ENCODE measurements around the gene SORBS2. TPM values are rescaled to one million over a fixed set of nuclear protein-coding genes. Genes with fewer than 3 reads are reported as not detected.

SORBS2 gene
- total RNA-seq, 2 experiments from 2014 or later = not detected

GRCh38 chr4:185726931-185727330 lies 85.1 kb downstream of the SORBS2 start:
- Histone ChIP-seq H3K4me3 (ENCODE audit: low read length) (no peak overlapping the region), H3K4me1 (ENCODE audit: insufficient read depth, low read length) (no peaks in the 10 kb centered on the region), H3K36me3 (ENCODE audit: insufficient read depth, low read length) (no peaks in the 10 kb centered on the region), H3K27me3 (ENCODE audit: control insufficient read depth in 1 of 2, insufficient read depth in 2 of 2, low read length in 2 of 2) (no peaks in the 10 kb centered on the region), H3K9me3 (ENCODE audit: control insufficient read depth in 1 of 2, insufficient read depth in 1 of 2, low read length in 2 of 2) (no peaks in the 10 kb centered on the region), H3K27ac (ENCODE audit: low read depth in 1 of 2, low read length in 2 of 2) (no peak overlapping the region)
- ATAC-seq (ENCODE audit: poor library complexity) = no peak
- no peak for TF ChIP-seq CTCF (IDR thresholded peaks at IDR 0.05)
- DNase-seq = no peak
- H3K27ac Mint-ChIP-seq = no peak overlapping the region
- intact Hi-C loops (cut with DNase I, micrococcal nuclease) = no loop called here
- CTCF ChIA-PET = no interaction called here
- POLR2A ChIA-PET = no interaction called here
- H3K4me1 Mint-ChIP-seq (ENCODE audit: low read depth) = no peaks in the 10 kb centered on the region
- no peaks in the 10 kb centered on the region for H3K9me3 Mint-ChIP-seq
- H3K27me3 Mint-ChIP-seq = peaks cover 2% of the 10 kb centered on the region
- H3K4me3 Mint-ChIP-seq = no peak overlapping the region
- H3K36me3 Mint-ChIP-seq (ENCODE audit: low read depth) = no peaks in the 10 kb centered on the region

GRCh38 chr4:185723631-185724260 lies 88.2 kb downstream of the SORBS2 start:
- Mint-ChIP-seq H3K9me3 (no peaks in the 10 kb centered on the region), H3K4me1 (ENCODE audit: low read depth) (no peaks in the 10 kb centered on the region), H3K27me3 (no peaks in the 10 kb centered on the region), H3K36me3 (ENCODE audit: low read depth) (no peaks in the 10 kb centered on the region), H3K4me3 (no peak overlapping the region), H3K27ac (no peak overlapping the region)
- no peak for TF ChIP-seq CTCF (IDR thresholded peaks at IDR 0.05)
- Histone ChIP-seq H3K9me3 (ENCODE audit: control insufficient read depth in 1 of 2, insufficient read depth in 1 of 2, low read length in 2 of 2) (no peaks in the 10 kb centered on the region), H3K4me1 (ENCODE audit: insufficient read depth, low read length) (no peaks in the 10 kb centered on the region), H3K4me3 (ENCODE audit: low read length) (no peak overlapping the region), H3K36me3 (ENCODE audit: insufficient read depth, low read length) (no peaks in the 10 kb centered on the region), H3K27me3 (ENCODE audit: control insufficient read depth in 1 of 2, insufficient read depth in 2 of 2, low read length in 2 of 2) (no peaks in the 10 kb centered on the region), H3K27ac (ENCODE audit: low read depth in 1 of 2, low read length in 2 of 2) (no peak overlapping the region)
- CTCF ChIA-PET = no interaction called here
- no peak for DNase-seq
- intact Hi-C loops (cut with DNase I, micrococcal nuclease) = no loop called here
- no peak for ATAC-seq (ENCODE audit: poor library complexity)
- POLR2A ChIA-PET = no interaction called here

DNA sequence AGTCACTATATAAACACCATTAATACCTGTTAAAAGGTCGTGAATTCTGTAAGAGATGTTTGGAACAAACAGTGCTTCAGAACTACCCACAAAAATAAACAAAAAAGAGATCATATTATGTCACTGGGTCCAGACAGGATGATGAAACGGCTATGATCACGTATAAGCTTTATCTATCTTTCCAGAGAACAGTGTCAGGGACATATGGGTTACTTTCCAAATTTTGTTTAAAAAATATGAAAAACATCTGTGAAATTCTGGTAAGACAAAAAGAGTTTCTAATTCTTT lies 90.0 kb downstream of the SORBS2 start:
- Histone ChIP-seq H3K36me3 (ENCODE audit: insufficient read depth, low read length) (no peaks in the 10 kb centered on the region), H3K27ac (ENCODE audit: low read depth in 1 of 2, low read length in 2 of 2) (no peak overlapping the region), H3K9me3 (ENCODE audit: control insufficient read depth in 1 of 2, insufficient read depth in 1 of 2, low read length in 2 of 2) (no peaks in the 10 kb centered on the region), H3K4me1 (ENCODE audit: insufficient read depth, low read length) (no peaks in the 10 kb centered on the region), H3K27me3 (ENCODE audit: control insufficient read depth in 1 of 2, insufficient read depth in 2 of 2, low read length in 2 of 2) (no peaks in the 10 kb centered on the region), H3K4me3 (ENCODE audit: low read length) (no peak overlapping the region)
- CTCF ChIA-PET = no interaction called here
- POLR2A ChIA-PET = no interaction called here
- intact Hi-C loops (cut with DNase I, micrococcal nuclease) = no loop called here
- no peak overlapping the region for H3K4me3 Mint-ChIP-seq
- H3K36me3 Mint-ChIP-seq (ENCODE audit: low read depth) = no peaks in the 10 kb centered on the region
- H3K27ac Mint-ChIP-seq = no peak overlapping the region
- no peaks in the 10 kb centered on the region for H3K9me3 Mint-ChIP-seq
- DNase-seq (no peak), ATAC-seq (ENCODE audit: poor library complexity) (no peak)
- TF ChIP-seq CTCF (IDR thresholded peaks at IDR 0.05) = no peak
- H3K27me3 Mint-ChIP-seq = no peaks in the 10 kb centered on the region
- no peaks in the 10 kb centered on the region for H3K4me1 Mint-ChIP-seq (ENCODE audit: low read depth)
